Kidney (tissue), 14 donors: Measurements from ENCODE around the gene ANKS1A. TPM values are rescaled to one million over a fixed set of nuclear protein-coding genes. Genes with fewer than 3 reads are reported as not detected.

Source experiments
- DNase-seq, 5 donors: peaks; one replicate each; pipeline ENCODE4 v3.0.0-alpha.2; 2013 to 2020
- FAIRE-seq: peaks from 2 replicates; lab custom pipeline; 2012; peaks lifted over from hg19 to GRCh38; lab: Jason Lieb, UNC
- H3K27ac ChIP-seq, 2 donors: one replicate each; pipeline ENCODE4 v1.7.0; 2013; ENCODE audit warnings: low read depth in 2 of 2, low read length in 2 of 2, inconsistent platforms in 1 of 2
- H3K27me3 ChIP-seq: one replicate; pipeline ENCODE4 v1.7.1; 2013; ENCODE audit warnings: low read length, inconsistent platforms; ENCODE audit not compliant: control insufficient read depth, insufficient read depth
- H3K36me3 ChIP-seq, 3 donors: one replicate each; pipeline versions ENCODE4 v1.7.0 to v1.7.1; 2013; ENCODE audit warnings: low read length in 3 of 3, control low read depth in 1 of 3, inconsistent platforms in 1 of 3; ENCODE audit not compliant: insufficient read depth in 3 of 3, control insufficient read depth in 2 of 3
- H3K4me1 ChIP-seq, 3 donors: one replicate each; pipeline versions ENCODE4 v1.7.0 to v1.7.1; 2013; ENCODE audit warnings: low read length in 3 of 3, inconsistent platforms in 1 of 3, low read depth in 1 of 3; ENCODE audit not compliant: control insufficient read depth in 2 of 3, insufficient read depth in 2 of 3
- H3K4me3 ChIP-seq, 3 donors: one replicate each; pipeline versions ENCODE4 v1.7.0 to v1.8.1; 2013; ENCODE audit warnings: low read length in 3 of 3, control low read depth in 1 of 3, inconsistent platforms in 1 of 3
- H3K9ac ChIP-seq, 3 donors: one replicate each; pipeline versions ENCODE4 v1.7.0 to v1.7.1; 2013; ENCODE audit warnings: low read length in 3 of 3, control low read depth in 1 of 3, inconsistent platforms in 1 of 3
- H3K9me3 ChIP-seq, 3 donors: one replicate each; pipeline versions ENCODE4 v1.7.0 to v1.7.1; 2013; ENCODE audit warnings: low read length in 3 of 3, control low read depth in 1 of 3, inconsistent platforms in 1 of 3; ENCODE audit not compliant: control insufficient read depth in 2 of 3, insufficient read depth in 1 of 3
- intact Hi-C: fragments of 100-400 bp; cut with DNase I; formaldehyde crosslinking; loops from one replicate; pipeline ENCODE4 v1.11.1; 2022
- polyA plus RNA-seq: library from polyadenylated mRNA; stranded (reverse); fragments of 350-450 nt; fragmentation: Illumina TruSeq; extraction: RNeasy Lipid Tissue Mini Kit (QIAGEN cat#74804); gene quantifications from one replicate; pipeline ENCODE4 v1.2.3, GENCODE V29; 2014; ENCODE audit warnings: low read depth, low replicate concordance; ENCODE audit not compliant: insufficient read depth
- total RNA-seq: library from RNA; stranded (reverse); fragmentation: NEBNext Ultra II Directional; extraction: Animal tissue kit (Norgen Biotek cat#: 25700); gene quantifications from one replicate; pipeline ENCODE4 v1.2.1, GENCODE V29; 2021
- TF ChIP-seq, protein P1 (sequence below): IDR thresholded peaks from 3 replicates; pipeline ENCODE4 v1.5.1; 2012; ENCODE audit warnings: mild to moderate bottlenecking, moderate library complexity, borderline replicate concordance; ENCODE audit not compliant: insufficient read depth; ENCODE audit errors: extremely low read depth
- donor health status: control.
- donor health status: control.
- donor health status: control.
- donor health status: control.
- donor health status: control.
- donor health status: DM: yes; HTN: yes; CAD: no.
- donor health status: Normal renal cell carcinoma (clear cell type).

ANKS1A gene
- total and polyA plus RNA-seq, 2 donors from 2014 or later = 9.4 to 25.9 TPM

DNA sequence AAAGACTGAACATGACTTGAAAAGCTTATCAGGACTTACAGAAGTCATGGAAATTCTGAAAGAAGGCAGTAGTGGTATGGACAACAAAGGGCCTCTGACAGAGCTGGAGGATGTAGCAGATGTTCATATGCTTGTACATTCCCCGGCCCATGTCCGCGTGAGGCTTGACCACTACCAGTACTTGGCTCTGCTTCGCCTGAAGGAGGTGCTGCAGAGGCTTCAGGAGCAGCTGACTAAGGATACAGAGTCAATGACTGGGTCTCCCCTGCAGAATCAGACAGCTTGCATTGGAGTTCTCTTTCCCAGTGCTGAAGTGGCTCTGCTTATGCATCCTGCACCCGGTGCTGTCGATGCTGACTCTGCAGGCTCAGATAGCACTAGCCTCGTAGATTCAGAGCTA, 30.4 kb upstream of the ANKS1A start:
- Histone ChIP-seq H3K27me3 (no peaks in the 10 kb centered on the region), H3K9me3 (no peaks in the 10 kb centered on the region), H3K36me3 (peaks cover 9 to 48% (median 22%) of the 10 kb centered on the region in 3 donors), H3K27ac (no peak overlapping the region), H3K4me3 (no peak overlapping the region), H3K9ac (no peak overlapping the region), H3K4me1 (no peaks in the 10 kb centered on the region)
- FAIRE-seq = no peak
- TF ChIP-seq, protein P1, sequence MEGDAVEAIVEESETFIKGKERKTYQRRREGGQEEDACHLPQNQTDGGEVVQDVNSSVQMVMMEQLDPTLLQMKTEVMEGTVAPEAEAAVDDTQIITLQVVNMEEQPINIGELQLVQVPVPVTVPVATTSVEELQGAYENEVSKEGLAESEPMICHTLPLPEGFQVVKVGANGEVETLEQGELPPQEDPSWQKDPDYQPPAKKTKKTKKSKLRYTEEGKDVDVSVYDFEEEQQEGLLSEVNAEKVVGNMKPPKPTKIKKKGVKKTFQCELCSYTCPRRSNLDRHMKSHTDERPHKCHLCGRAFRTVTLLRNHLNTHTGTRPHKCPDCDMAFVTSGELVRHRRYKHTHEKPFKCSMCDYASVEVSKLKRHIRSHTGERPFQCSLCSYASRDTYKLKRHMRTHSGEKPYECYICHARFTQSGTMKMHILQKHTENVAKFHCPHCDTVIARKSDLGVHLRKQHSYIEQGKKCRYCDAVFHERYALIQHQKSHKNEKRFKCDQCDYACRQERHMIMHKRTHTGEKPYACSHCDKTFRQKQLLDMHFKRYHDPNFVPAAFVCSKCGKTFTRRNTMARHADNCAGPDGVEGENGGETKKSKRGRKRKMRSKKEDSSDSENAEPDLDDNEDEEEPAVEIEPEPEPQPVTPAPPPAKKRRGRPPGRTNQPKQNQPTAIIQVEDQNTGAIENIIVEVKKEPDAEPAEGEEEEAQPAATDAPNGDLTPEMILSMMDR = no peak
- DNase-seq = no peak
- intact Hi-C loops = no loop called here

DNA sequence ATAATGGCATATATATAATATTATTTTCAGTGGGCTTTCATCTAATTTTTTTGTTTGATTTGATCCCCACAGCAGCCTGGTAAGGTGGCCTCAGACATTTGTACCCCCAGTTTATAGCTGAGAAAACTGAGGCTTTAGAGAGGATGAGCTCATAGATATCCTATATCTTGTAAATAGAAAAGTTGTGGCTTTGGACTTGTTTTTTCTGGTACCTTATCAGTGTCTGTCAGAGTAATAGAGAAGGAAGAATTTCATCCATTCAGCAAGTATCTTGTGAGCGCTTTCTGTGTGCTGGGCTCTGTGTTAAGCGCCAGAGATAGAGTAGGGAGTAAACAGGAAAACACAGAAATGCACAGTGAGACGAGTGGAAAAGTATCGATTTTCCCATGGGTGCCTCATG, 29.1 kb upstream of the ANKS1A start:
- FAIRE-seq = no peak
- Histone ChIP-seq H3K4me1 (no peaks in the 10 kb centered on the region), H3K9me3 (no peaks in the 10 kb centered on the region), H3K27ac (no peak overlapping the region), H3K9ac (no peak overlapping the region), H3K27me3 (no peaks in the 10 kb centered on the region), H3K36me3 (peaks cover 10 to 54% (median 22%) of the 10 kb centered on the region in 3 donors), H3K4me3 (no peak overlapping the region)
- no peak for DNase-seq
- intact Hi-C loops = no loop called here
- TF ChIP-seq, protein P1 = no peak

DNA sequence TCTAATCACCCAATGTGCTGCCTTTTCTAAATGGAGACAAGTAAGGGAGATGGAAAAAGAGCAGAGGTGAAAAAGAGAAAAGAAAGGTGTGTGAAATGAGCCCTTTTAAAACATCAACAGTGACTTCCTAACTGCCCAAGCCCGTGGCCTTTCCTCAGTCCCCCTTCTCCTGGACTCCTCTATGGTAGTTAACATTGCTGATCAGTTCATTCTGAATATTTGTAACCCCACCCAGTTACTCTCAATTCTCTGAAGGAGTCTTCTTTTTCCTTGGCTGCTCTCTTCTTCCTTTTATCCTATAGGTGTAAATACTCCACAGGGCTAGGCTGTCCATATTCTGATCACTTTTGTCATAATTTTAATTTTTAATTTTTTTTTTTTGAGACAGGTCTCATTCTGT, 28.3 kb upstream of the ANKS1A start:
- no peak for DNase-seq
- H3K27me3 ChIP-seq = no peaks in the 10 kb centered on the region
- no peaks in the 10 kb centered on the region for H3K9me3 ChIP-seq
- FAIRE-seq = no peak
- no peaks in the 10 kb centered on the region for H3K4me1 ChIP-seq
- TF ChIP-seq, protein P1 = no peak
- no peak overlapping the region for H3K27ac ChIP-seq
- peaks cover 11 to 54% (median 25%) of the 10 kb centered on the region in 3 donors for H3K36me3 ChIP-seq
- H3K9ac ChIP-seq = no peak overlapping the region
- no peak overlapping the region for H3K4me3 ChIP-seq
- intact Hi-C loops = no loop called here

DNA sequence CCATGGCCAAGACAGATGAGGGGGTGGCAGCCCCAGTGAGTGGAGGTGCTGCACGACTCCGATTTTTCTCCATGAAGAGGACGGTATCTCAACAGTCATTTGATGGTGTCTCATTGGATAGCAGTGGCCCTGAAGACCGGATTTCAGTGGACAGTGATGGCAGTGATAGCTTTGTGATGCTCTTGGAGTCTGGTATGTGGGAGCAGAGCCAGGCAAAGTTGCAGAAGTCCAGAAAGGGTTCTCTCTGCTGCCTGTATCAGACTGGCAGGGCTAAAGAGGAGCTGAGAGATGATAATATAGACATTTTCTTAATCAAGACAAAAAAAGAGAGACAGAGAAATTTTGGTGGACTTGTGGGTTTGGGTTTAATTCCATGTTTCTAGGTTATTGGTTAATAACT, 25.0 kb upstream of the ANKS1A start:
- Histone ChIP-seq H3K4me3 (no peak overlapping the region), H3K4me1 (no peaks in the 10 kb centered on the region), H3K27ac (no peak overlapping the region), H3K27me3 (no peaks in the 10 kb centered on the region), H3K9me3 (no peaks in the 10 kb centered on the region), H3K9ac (no peak overlapping the region), H3K36me3 (peaks cover 9 to 29% (median 9%) of the 10 kb centered on the region in 3 donors)
- DNase-seq (no peak), FAIRE-seq (no peak)
- TF ChIP-seq, protein P1 = no peak
- intact Hi-C loops = no loop called here
